Measurements from ENCODE around the gene SPATA24.

DNA sequence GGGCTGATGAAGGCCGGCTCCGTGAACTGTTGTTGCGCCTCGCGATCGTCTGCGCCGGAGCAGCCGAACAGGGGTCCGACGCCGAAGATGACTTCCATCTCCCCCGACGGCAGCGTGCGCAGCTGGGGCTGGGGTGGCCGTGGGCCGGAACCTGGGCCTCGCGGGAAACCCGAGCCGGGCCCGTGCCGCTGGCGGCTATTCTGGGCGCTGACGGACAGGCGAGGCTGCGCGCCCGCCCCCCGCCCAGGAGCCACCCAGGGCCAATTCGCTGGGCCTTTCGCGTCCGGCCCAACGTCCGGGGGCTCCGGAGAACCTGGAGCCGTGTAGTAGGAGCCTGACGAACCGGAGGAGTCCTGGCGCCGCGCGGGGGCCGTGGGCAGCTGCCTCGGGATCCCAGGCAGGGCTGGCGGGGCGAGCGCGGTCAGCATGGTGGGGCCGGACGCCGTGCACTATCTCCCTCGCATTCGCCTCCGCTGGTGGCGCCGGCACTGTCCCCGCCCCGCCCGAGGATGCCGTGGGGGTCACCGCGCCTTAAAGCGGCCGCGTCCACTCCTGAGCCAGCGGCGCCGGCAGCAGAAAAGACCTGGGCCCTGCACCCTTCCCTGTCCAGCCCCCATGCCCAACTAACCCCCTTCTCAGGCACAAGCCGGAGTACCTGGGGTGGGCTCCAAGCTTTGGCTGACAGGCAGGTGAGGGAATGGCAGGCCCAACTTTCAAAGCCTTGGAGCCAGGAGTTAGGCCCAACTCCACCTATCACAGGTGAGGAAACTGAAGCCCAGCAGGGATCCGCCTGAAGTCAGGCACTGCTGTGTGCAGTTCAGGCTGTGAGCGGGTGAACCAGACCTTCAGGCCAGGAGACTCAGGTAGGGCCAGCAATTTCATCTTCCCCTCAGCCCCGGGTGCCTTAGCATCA is 9.0 kb downstream of the SPATA24 start, which contains the start of gene PROB1:
- TF ChIP-seq BRCA1 (CRISPR knock-in tag; IDR thresholded peaks at IDR 0.05) (no peak), EZH2 (conservative IDR thresholded peaks at IDR 0.05; ENCODE audit: low read depth, low read length) (no peak), ZNF501 (CRISPR knock-in tag; IDR thresholded peaks at IDR 0.05) (no peak), RELA (CRISPR knock-in tag; IDR thresholded peaks at IDR 0.05) (no peak), YY1 (IDR thresholded peaks at IDR 0.05; ENCODE audit: insufficient read depth, insufficient replicate concordance, low read depth, low read length) (no peak), CREB1 (IDR thresholded peaks at IDR 0.05) (no peak), CREB1 (CRISPR knock-in tag; IDR thresholded peaks at IDR 0.05) (no peak), TCF7L2 (IDR thresholded peaks at IDR 0.05; ENCODE audit: low read depth, low read length) (no peak)
- TF ChIP-seq, protein P1, sequence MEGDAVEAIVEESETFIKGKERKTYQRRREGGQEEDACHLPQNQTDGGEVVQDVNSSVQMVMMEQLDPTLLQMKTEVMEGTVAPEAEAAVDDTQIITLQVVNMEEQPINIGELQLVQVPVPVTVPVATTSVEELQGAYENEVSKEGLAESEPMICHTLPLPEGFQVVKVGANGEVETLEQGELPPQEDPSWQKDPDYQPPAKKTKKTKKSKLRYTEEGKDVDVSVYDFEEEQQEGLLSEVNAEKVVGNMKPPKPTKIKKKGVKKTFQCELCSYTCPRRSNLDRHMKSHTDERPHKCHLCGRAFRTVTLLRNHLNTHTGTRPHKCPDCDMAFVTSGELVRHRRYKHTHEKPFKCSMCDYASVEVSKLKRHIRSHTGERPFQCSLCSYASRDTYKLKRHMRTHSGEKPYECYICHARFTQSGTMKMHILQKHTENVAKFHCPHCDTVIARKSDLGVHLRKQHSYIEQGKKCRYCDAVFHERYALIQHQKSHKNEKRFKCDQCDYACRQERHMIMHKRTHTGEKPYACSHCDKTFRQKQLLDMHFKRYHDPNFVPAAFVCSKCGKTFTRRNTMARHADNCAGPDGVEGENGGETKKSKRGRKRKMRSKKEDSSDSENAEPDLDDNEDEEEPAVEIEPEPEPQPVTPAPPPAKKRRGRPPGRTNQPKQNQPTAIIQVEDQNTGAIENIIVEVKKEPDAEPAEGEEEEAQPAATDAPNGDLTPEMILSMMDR (CRISPR knock-in tag; IDR thresholded peaks at IDR 0.05), result no peak
- TF ChIP-seq, protein P2, sequence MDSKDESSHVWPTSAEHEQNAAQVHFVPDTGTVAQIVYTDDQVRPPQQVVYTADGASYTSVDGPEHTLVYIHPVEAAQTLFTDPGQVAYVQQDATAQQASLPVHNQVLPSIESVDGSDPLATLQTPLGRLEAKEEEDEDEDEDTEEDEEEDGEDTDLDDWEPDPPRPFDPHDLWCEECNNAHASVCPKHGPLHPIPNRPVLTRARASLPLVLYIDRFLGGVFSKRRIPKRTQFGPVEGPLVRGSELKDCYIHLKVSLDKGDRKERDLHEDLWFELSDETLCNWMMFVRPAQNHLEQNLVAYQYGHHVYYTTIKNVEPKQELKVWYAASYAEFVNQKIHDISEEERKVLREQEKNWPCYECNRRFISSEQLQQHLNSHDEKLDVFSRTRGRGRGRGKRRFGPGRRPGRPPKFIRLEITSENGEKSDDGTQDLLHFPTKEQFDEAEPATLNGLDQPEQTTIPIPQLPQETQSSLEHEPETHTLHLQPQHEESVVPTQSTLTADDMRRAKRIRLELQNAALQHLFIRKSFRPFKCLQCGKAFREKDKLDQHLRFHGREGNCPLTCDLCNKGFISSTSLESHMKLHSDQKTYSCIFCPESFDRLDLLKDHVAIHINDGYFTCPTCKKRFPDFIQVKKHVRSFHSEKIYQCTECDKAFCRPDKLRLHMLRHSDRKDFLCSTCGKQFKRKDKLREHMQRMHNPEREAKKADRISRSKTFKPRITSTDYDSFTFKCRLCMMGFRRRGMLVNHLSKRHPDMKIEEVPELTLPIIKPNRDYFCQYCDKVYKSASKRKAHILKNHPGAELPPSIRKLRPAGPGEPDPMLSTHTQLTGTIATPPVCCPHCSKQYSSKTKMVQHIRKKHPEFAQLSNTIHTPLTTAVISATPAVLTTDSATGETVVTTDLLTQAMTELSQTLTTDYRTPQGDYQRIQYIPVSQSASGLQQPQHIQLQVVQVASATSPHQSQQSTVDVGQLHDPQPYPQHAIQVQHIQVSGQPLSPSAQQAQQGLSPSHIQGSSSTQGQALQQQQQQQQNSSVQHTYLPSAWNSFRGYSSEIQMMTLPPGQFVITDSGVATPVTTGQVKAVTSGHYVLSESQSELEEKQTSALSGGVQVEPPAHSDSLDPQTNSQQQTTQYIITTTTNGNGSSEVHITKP (CRISPR knock-in tag; IDR thresholded peaks at IDR 0.05; ENCODE audit: low read depth), result no peak

Measured in HepG2 (cell line).